ENCODE results near the gene ACKR2. TPM values are rescaled to one million over a fixed set of nuclear protein-coding genes. Genes with fewer than 3 reads are reported as not detected.
"Not testable (repeated sequence)": the region's sequence is repeated elsewhere in the genome, so short reads cannot be mapped to it uniquely, and the experiment has no call there.

ACKR2 gene
- total RNA-seq, 1 donor from 2014 or later: 0.43 TPM

GRCh38 chr3:42799376-42799775 is 9.9 kb upstream of the ACKR2 start:
- DNase-seq: no peak
- no peak for ATAC-seq (ENCODE audit: poor library complexity)
- intact Hi-C loops (cut with DNase I): no loop called here

- DNase-seq (no peak), ATAC-seq (ENCODE audit: poor library complexity) (no peak)
- intact Hi-C loops (cut with DNase I): no loop called here
Observed at GRCh38 chr3:42800251-42800650, 9.0 kb upstream of the ACKR2 start.

GRCh38 chr3:42801048-42801620 is 8.1 kb upstream of the ACKR2 start:
- ATAC-seq (ENCODE audit: poor library complexity) (no peak), DNase-seq (no peak)
- intact Hi-C loops (cut with DNase I): no loop called here

- intact Hi-C loops (cut with DNase I): no loop called here
- ATAC-seq (ENCODE audit: poor library complexity) (no peak), DNase-seq (no peak)
Observed at GRCh38 chr3:42801784-42802183, 7.5 kb upstream of the ACKR2 start.

GRCh38 chr3:42802876-42803413 is 6.3 kb upstream of the ACKR2 start:
- DNase-seq: no peak
- intact Hi-C loops (cut with DNase I): no loop called here
- no peak for ATAC-seq (ENCODE audit: poor library complexity)

GRCh38 chr3:42803414-42804105 is 5.7 kb upstream of the ACKR2 start:
- ATAC-seq (ENCODE audit: poor library complexity): peak; percentile 71
- intact Hi-C loops (cut with DNase I): no loop called here

GRCh38 chr3:42804106-42804830 is 5.0 kb upstream of the ACKR2 start, which contains the start of gene HIGD1A:
Gene HIGD1A, minus strand, starts transcription at chr3:42804490. Its CDS starts 10,237 bp downstream, at chr3:42794253.
- DNase-seq (peak; percentile 98), ATAC-seq (ENCODE audit: poor library complexity) (peak; percentile 99)
- intact Hi-C loops (cut with DNase I): no loop called here

More at GRCh38 chr3:42803414-42804105, 5.7 kb upstream of the ACKR2 start:
- peak; percentile 68 for DNase-seq

- ATAC-seq (ENCODE audit: poor library complexity) (no peak), DNase-seq (no peak)
- intact Hi-C loops (cut with DNase I): no loop called here
Observed at GRCh38 chr3:42804831-42805132, 4.5 kb upstream of the ACKR2 start.

GRCh38 chr3:42805141-42805821 is 4.0 kb upstream of the ACKR2 start:
- ATAC-seq (ENCODE audit: poor library complexity) (peak; percentile 16), DNase-seq (peak; percentile 60)
- intact Hi-C loops (cut with DNase I): no loop called here

GRCh38 chr3:42807929-42808328 is 1.3 kb upstream of the ACKR2 start:
- intact Hi-C loops (cut with DNase I): no loop called here
- ATAC-seq (ENCODE audit: poor library complexity): no peak

GRCh38 chr3:42810706-42811105 is 1.5 kb downstream of the ACKR2 start:
- DNase-seq; intact Hi-C loops (cut with DNase I); ATAC-seq (ENCODE audit: poor library complexity): not testable (repeated sequence)

More at GRCh38 chr3:42807929-42808328, 1.3 kb upstream of the ACKR2 start:
- DNase-seq: no peak

- ATAC-seq (ENCODE audit: poor library complexity); DNase-seq; intact Hi-C loops (cut with DNase I): not testable (repeated sequence)
Observed at GRCh38 chr3:42811118-42811883, 2.1 kb downstream of the ACKR2 start.

GRCh38 chr3:42814246-42814645 is 5.0 kb downstream of the ACKR2 start:
- peak; percentile 51 for ATAC-seq (ENCODE audit: poor library complexity)
- DNase-seq: no peak
- intact Hi-C loops (cut with DNase I): no loop called here

GRCh38 chr3:42814914-42815507 is 5.8 kb downstream of the ACKR2 start:
- ATAC-seq (ENCODE audit: poor library complexity): peak; percentile 65
- intact Hi-C loops (cut with DNase I): no loop called here
- DNase-seq: no peak

GRCh38 chr3:42815826-42816225 is 6.6 kb downstream of the ACKR2 start:
- intact Hi-C loops (cut with DNase I): no loop called here
- no peak for DNase-seq
- ATAC-seq (ENCODE audit: poor library complexity): no peak

GRCh38 chr3:42819351-42819965 is 10.2 kb downstream of the ACKR2 start:
- no peak for DNase-seq
- no peak for ATAC-seq (ENCODE audit: poor library complexity)
- intact Hi-C loops (cut with DNase I): no loop called here

GRCh38 chr3:42820746-42821051 is 11.5 kb downstream of the ACKR2 start:
- DNase-seq (no peak), ATAC-seq (ENCODE audit: poor library complexity) (no peak)
- intact Hi-C loops (cut with DNase I): no loop called here

- no peak for DNase-seq
- ATAC-seq (ENCODE audit: poor library complexity): no peak
- intact Hi-C loops (cut with DNase I): no loop called here
Observed at GRCh38 chr3:42822828-42823227, 13.6 kb downstream of the ACKR2 start.

All from Right ventricle myocardium superior (tissue), 1 donor.